ENCODE data around the gene SFTA2. TPM values are rescaled to one million over a fixed set of nuclear protein-coding genes. Genes with fewer than 3 reads are reported as not detected.

SFTA2 gene
- total RNA-seq, 2 donors from 2014 or later, result not detected

GRCh38 chr6:30963641-30964040, 31.7 kb upstream of the SFTA2 start:
- Histone ChIP-seq H3K4me1 (ENCODE audit: control insufficient read depth, insufficient read depth, low read length) (no peaks in the 10 kb centered on the region), H3K27me3 (ENCODE audit: control insufficient read depth, insufficient read depth, low read length, poor library complexity, severe bottlenecking) (no peaks in the 10 kb centered on the region), H3K36me3 (ENCODE audit: control insufficient read depth, insufficient read depth, low read length) (no peaks in the 10 kb centered on the region), H3K9me3 (ENCODE audit: control insufficient read depth, low read length) (no peaks in the 10 kb centered on the region), H3K4me3 (ENCODE audit: low read length) (no peak overlapping the region), H3K9ac (ENCODE audit: extremely low read depth, low read length, poor library complexity, severe bottlenecking) (no peak overlapping the region), H3K27ac (ENCODE audit: low read depth, low read length) (no peak overlapping the region)
- H3K36me3 Mint-ChIP-seq (ENCODE audit: low read depth), result no peaks in the 10 kb centered on the region
- peaks cover 9% of the 10 kb centered on the region for H3K4me1 Mint-ChIP-seq
- no peak overlapping the region for H3K4me3 Mint-ChIP-seq
- TF ChIP-seq, protein P1, sequence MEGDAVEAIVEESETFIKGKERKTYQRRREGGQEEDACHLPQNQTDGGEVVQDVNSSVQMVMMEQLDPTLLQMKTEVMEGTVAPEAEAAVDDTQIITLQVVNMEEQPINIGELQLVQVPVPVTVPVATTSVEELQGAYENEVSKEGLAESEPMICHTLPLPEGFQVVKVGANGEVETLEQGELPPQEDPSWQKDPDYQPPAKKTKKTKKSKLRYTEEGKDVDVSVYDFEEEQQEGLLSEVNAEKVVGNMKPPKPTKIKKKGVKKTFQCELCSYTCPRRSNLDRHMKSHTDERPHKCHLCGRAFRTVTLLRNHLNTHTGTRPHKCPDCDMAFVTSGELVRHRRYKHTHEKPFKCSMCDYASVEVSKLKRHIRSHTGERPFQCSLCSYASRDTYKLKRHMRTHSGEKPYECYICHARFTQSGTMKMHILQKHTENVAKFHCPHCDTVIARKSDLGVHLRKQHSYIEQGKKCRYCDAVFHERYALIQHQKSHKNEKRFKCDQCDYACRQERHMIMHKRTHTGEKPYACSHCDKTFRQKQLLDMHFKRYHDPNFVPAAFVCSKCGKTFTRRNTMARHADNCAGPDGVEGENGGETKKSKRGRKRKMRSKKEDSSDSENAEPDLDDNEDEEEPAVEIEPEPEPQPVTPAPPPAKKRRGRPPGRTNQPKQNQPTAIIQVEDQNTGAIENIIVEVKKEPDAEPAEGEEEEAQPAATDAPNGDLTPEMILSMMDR (conservative IDR thresholded peaks at IDR 0.05), result no peak
- peaks cover 3% of the 10 kb centered on the region for H3K9me3 Mint-ChIP-seq
- 92 to 94% methylated on average over 5 to 6 of the region's 6 CpGs for WGBS, 2 experiments (ENCODE audit: insufficient coverage in 1 of 2, insufficient read length in 1 of 2)
- peaks cover 23% of the 10 kb centered on the region for H3K27me3 Mint-ChIP-seq (ENCODE audit: insufficient read depth)
- DNase-seq, result no peak
- no peak overlapping the region for H3K27ac Mint-ChIP-seq

- Histone ChIP-seq H3K36me3 (ENCODE audit: control insufficient read depth, insufficient read depth, low read length) (no peaks in the 10 kb centered on the region), H3K4me3 (ENCODE audit: low read length) (no peak overlapping the region), H3K9me3 (ENCODE audit: control insufficient read depth, low read length) (no peaks in the 10 kb centered on the region), H3K27me3 (ENCODE audit: control insufficient read depth, insufficient read depth, low read length, poor library complexity, severe bottlenecking) (peaks cover 4% of the 10 kb centered on the region), H3K27ac (ENCODE audit: low read depth, low read length) (no peak overlapping the region), H3K9ac (ENCODE audit: extremely low read depth, low read length, poor library complexity, severe bottlenecking) (no peak overlapping the region), H3K4me1 (ENCODE audit: control insufficient read depth, insufficient read depth, low read length) (no peaks in the 10 kb centered on the region)
- H3K4me3 Mint-ChIP-seq, result no peak overlapping the region
- DNase-seq, result no peak
- peaks cover 3% of the 10 kb centered on the region for H3K9me3 Mint-ChIP-seq
- no peak overlapping the region for H3K27ac Mint-ChIP-seq
- H3K36me3 Mint-ChIP-seq (ENCODE audit: low read depth), result no peaks in the 10 kb centered on the region
- TF ChIP-seq, protein P1 (conservative IDR thresholded peaks at IDR 0.05), result no peak
- H3K27me3 Mint-ChIP-seq (ENCODE audit: insufficient read depth), result peaks cover 31% of the 10 kb centered on the region
- H3K4me1 Mint-ChIP-seq, result peaks cover 9% of the 10 kb centered on the region
Observed at GRCh38 chr6:30962716-30963115, 30.7 kb upstream of the SFTA2 start.

DNA sequence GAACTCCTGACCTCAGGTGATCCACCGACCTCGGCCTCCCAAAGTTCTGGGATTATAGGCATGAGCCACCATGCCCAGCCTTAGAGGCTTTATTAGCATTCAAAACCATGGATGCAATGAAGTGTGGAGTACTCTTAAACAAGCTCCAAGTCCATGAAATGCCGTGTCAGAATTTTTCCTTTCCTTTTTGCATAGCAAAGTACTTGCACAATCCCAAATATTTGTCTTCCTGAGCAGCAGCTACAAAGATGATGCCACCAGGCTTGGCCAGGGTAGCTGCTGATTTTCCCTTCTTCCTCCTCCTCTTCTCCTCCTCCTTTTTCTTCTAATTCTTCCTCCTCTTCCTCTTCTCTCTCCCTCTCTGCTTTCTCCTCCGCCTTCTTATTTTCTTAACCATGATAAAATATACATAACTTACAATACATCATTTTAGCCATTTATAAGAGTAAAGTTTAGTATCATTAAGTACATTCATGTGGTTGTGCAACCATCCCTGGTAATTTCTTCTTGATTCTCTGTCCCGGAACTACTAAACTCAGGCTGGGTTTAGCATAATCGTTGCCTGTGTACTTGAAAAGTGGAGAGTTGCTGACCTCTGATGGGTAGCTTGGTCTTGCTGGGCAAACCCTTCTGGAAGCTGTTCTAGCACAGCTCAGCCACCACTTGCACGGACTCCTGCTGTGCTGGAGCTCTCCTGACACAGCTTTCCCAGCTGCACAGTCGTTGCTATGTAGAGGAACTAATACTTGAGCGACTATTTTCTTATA, 29.1 kb upstream of the SFTA2 start:
- H3K36me3 Mint-ChIP-seq (ENCODE audit: low read depth), result no peaks in the 10 kb centered on the region
- Histone ChIP-seq H3K27me3 (ENCODE audit: control insufficient read depth, insufficient read depth, low read length, poor library complexity, severe bottlenecking) (peaks cover 11% of the 10 kb centered on the region), H3K9ac (ENCODE audit: extremely low read depth, low read length, poor library complexity, severe bottlenecking) (no peak overlapping the region), H3K9me3 (ENCODE audit: control insufficient read depth, low read length) (no peaks in the 10 kb centered on the region), H3K4me1 (ENCODE audit: control insufficient read depth, insufficient read depth, low read length) (no peaks in the 10 kb centered on the region), H3K36me3 (ENCODE audit: control insufficient read depth, insufficient read depth, low read length) (no peaks in the 10 kb centered on the region), H3K27ac (ENCODE audit: low read depth, low read length) (no peak overlapping the region), H3K4me3 (ENCODE audit: low read length) (no peak overlapping the region)
- H3K27ac Mint-ChIP-seq, result no peak overlapping the region
- H3K9me3 Mint-ChIP-seq, result peaks cover 3% of the 10 kb centered on the region
- H3K4me1 Mint-ChIP-seq, result peaks cover 8% of the 10 kb centered on the region
- no peak overlapping the region for H3K4me3 Mint-ChIP-seq
- TF ChIP-seq, protein P1 (conservative IDR thresholded peaks at IDR 0.05), result no peak
- 89 to 96% methylated on average over 5 to 8 of the region's 9 CpGs for WGBS, 2 experiments (ENCODE audit: insufficient coverage in 1 of 2, insufficient read length in 1 of 2)
- DNase-seq, result no peak
- peaks cover 44% of the 10 kb centered on the region for H3K27me3 Mint-ChIP-seq (ENCODE audit: insufficient read depth)

Data from endodermal cell (in vitro differentiated cells).